GM21717 (cell line): ENCODE results near the gene ADSL.
"Not testable (repeated sequence)": the region's sequence is repeated elsewhere in the genome, so short reads cannot be mapped to it uniquely, and the experiment has no call there.

Experiments
- ATAC-seq: cut with Tn5 transposase; IDR thresholded peaks from one replicate; pipeline ENCODE4 v1.9.1; 2021; ENCODE audit warnings: mild to moderate bottlenecking, moderate library complexity; ENCODE audit not compliant: unreplicated experiment

ADSL gene

GRCh38 chr22:40367342-40367741 lies 21.0 kb downstream of the ADSL start:
- ATAC-seq, result no peak

- no peak for ATAC-seq
These were observed 21.7 kb downstream of the ADSL start for GRCh38 chr22:40368016-40368415.

GRCh38 chr22:40368836-40369235 lies 22.5 kb downstream of the ADSL start:
- no peak for ATAC-seq

- no peak for ATAC-seq
These were observed 28.3 kb downstream of the ADSL start for GRCh38 chr22:40374567-40374966.

- ATAC-seq, result no peak
These were observed 29.8 kb downstream of the ADSL start for GRCh38 chr22:40376149-40376548.

GRCh38 chr22:40377931-40378330 lies 31.6 kb downstream of the ADSL start:
- ATAC-seq, result no peak

- ATAC-seq, result not testable (repeated sequence)
These were observed 32.1 kb downstream of the ADSL start for GRCh38 chr22:40378448-40378847.

GRCh38 chr22:40381461-40381860 lies 35.2 kb downstream of the ADSL start:
- no peak for ATAC-seq

GRCh38 chr22:40383905-40384304 lies 37.6 kb downstream of the ADSL start:
- ATAC-seq, result no peak

- ATAC-seq, result peak; percentile 65
These were observed 38.9 kb downstream of the ADSL start for GRCh38 chr22:40385036-40385782.

GRCh38 chr22:40387746-40388145 lies 41.4 kb downstream of the ADSL start:
- no peak for ATAC-seq

GRCh38 chr22:40388231-40388630 lies 41.9 kb downstream of the ADSL start:
- ATAC-seq, result no peak

GRCh38 chr22:40391417-40391816 lies 45.1 kb downstream of the ADSL start:
- ATAC-seq, result no peak

GRCh38 chr22:40392618-40393017 lies 46.3 kb downstream of the ADSL start:
- ATAC-seq, result no peak

GRCh38 chr22:40394607-40395006 lies 48.3 kb downstream of the ADSL start:
- no peak for ATAC-seq

GRCh38 chr22:40395607-40396006 lies 49.3 kb downstream of the ADSL start:
- no peak for ATAC-seq

- ATAC-seq, result no peak
These were observed 50.6 kb downstream of the ADSL start for GRCh38 chr22:40396882-40397281.

- ATAC-seq, result no peak
These were observed 51.1 kb downstream of the ADSL start for GRCh38 chr22:40397396-40397795.

GRCh38 chr22:40399621-40400020 lies 53.3 kb downstream of the ADSL start:
- ATAC-seq, result no peak

- ATAC-seq, result no peak
These were observed 53.9 kb downstream of the ADSL start for GRCh38 chr22:40400159-40400558.

- ATAC-seq, result no peak
These were observed 55.2 kb downstream of the ADSL start for GRCh38 chr22:40401532-40401931.

GRCh38 chr22:40401981-40402406 lies 55.7 kb downstream of the ADSL start:
- ATAC-seq, result no peak

- ATAC-seq, result no peak
These were observed 56.8 kb downstream of the ADSL start for GRCh38 chr22:40403141-40403540.
